Measurements from ENCODE around the gene NTNG2. TPM values are rescaled to one million over a fixed set of nuclear protein-coding genes. Genes with fewer than 3 reads are reported as not detected.

The NTNG2 gene
- total and polyA plus RNA-seq, 2 donors (not counting 3 experiments of a cell fraction or from before 2014, with no cell fraction given) = 0.08 to 0.88 TPM

GRCh38 chr9:132116583-132116982 lies 45.3 kb upstream of the NTNG2 start:
- Histone ChIP-seq H2AFZ (ENCODE audit: low read depth, low read length) (no peak overlapping the region), H3K9ac (replicated peaks; ENCODE audit: extremely low read depth, insufficient read depth, low read length) (no peak overlapping the region), H3K4me3 (replicated peaks in 1 of 3; ENCODE audit: insufficient read depth in 1 of 3, low read depth in 1 of 3, low read length in 3 of 3) (no peak overlapping the region), H3K27ac (ENCODE audit: insufficient read depth, low read depth, low read length) (no peak overlapping the region), H3K4me2 (ENCODE audit: insufficient read depth, low read length) (no peak overlapping the region), H3K9me3 (replicated peaks; ENCODE audit: control insufficient read depth, insufficient read depth, low read length) (no peaks in the 10 kb centered on the region), H3K9me1 (replicated peaks; ENCODE audit: control insufficient read depth, extremely low read depth, insufficient read depth, low read length) (no peaks in the 10 kb centered on the region), H3K79me2 (ENCODE audit: control insufficient read depth, insufficient read depth, low read length) (no peaks in the 10 kb centered on the region), H3K27me3 (ENCODE audit: control insufficient read depth in 2 of 2, insufficient read depth in 2 of 2, low read length in 2 of 2) (peaks cover 3 to 4% of the 10 kb centered on the region in 2 experiments), H3K4me1 (ENCODE audit: control insufficient read depth, extremely low read depth, insufficient read depth, low read length) (no peaks in the 10 kb centered on the region), H4K20me1 (replicated peaks; ENCODE audit: control insufficient read depth, extremely low read depth, insufficient read depth, low read length) (no peaks in the 10 kb centered on the region), H3K36me3 (ENCODE audit: control insufficient read depth in 2 of 2, extremely low read depth in 1 of 2, insufficient read depth in 2 of 2, low read length in 2 of 2) (no peaks in the 10 kb centered on the region)
- no TSS peak for BruUV-seq (replicated peaks)
- ChIA-PET CTCF (no interaction called here), POLR2A (no interaction called here)
- FAIRE-seq = no peak
- no peak for DNase-seq (ENCODE audit: low read depth, low spot score)
- no peak for TF ChIP-seq POLR2A (IDR thresholded peaks at IDR 0.05; ENCODE audit: low read depth, low read length)
- no peak for TF ChIP-seq EZH2 (IDR thresholded peaks at IDR 0.05; ENCODE audit: borderline replicate concordance, low read depth, low read length, severe bottlenecking)
- TF ChIP-seq POLR2AphosphoS5 (IDR thresholded peaks at IDR 0.05; ENCODE audit: insufficient read depth, low read depth, low read length) = no peak
- no peak for TF ChIP-seq MAX (IDR thresholded peaks at IDR 0.05; ENCODE audit: insufficient read depth, insufficient read length)
- no peak for TF ChIP-seq JUN (IDR thresholded peaks at IDR 0.05; ENCODE audit: borderline replicate concordance, insufficient read depth, insufficient read length, low read depth)
- no peak for TF ChIP-seq FOS (IDR thresholded peaks at IDR 0.05; ENCODE audit: borderline replicate concordance, insufficient read depth, low read length)
- TF ChIP-seq MYC (IDR thresholded peaks at IDR 0.05; ENCODE audit: low read depth, low read length) = no peak
- no peak for TF ChIP-seq CTCF (IDR thresholded peaks at IDR 0.05; ENCODE audit: extremely low read depth in 1 of 2, insufficient read depth in 1 of 2, low read depth in 1 of 2, low read length in 2 of 2)
- no peak for TF ChIP-seq GATA2 (IDR thresholded peaks at IDR 0.05; ENCODE audit: insufficient read depth, insufficient read length, low read depth, low read length)
- intact Hi-C loops (cut with micrococcal nuclease) = loop anchor here (10.0 kb wide), 1 partner anchor 342 kb away; no protein-coding TSS in a partner anchor
- dilution Hi-C loops (cut with MboI; ENCODE audit: extremely low pct_ligation_motif_present, low sequenced_read_pairs) = loop anchor here (25.0 kb wide), 1 partner anchor 304 kb away; no protein-coding TSS in a partner anchor
